Nephron progenitor cell (in vitro differentiated cells): ENCODE measurements around the gene PTPRK.

Experiments used
- DNase-seq: peaks from one replicate; pipeline ENCODE4 v3.0.0; 2021
- H3K27ac Mint-ChIP-seq: 2 replicates; pipeline ENCODE4 v1.8.0; 2021; ENCODE audit warnings: mild to moderate bottlenecking, moderate library complexity, mixed read lengths
- H3K27me3 Mint-ChIP-seq: 2 replicates; pipeline ENCODE4 v1.8.0; 2021; ENCODE audit warnings: mild to moderate bottlenecking, low read depth, mixed read lengths; ENCODE audit not compliant: poor library complexity
- H3K36me3 Mint-ChIP-seq: 2 replicates; pipeline ENCODE4 v1.8.0; 2021; ENCODE audit warnings: low read depth, mixed read lengths
- H3K4me1 Mint-ChIP-seq: 2 replicates; pipeline ENCODE4 v1.8.0; 2021; ENCODE audit warnings: mixed read lengths
- H3K4me3 Mint-ChIP-seq: 2 replicates; pipeline ENCODE4 v1.8.0; 2021; ENCODE audit warnings: mild to moderate bottlenecking, moderate library complexity, mixed read lengths
- H3K9me3 Mint-ChIP-seq: 2 replicates; pipeline ENCODE4 v1.8.0; 2021; ENCODE audit warnings: mild to moderate bottlenecking, moderate library complexity, mixed read lengths
- TF ChIP-seq, protein P1 (sequence below): fragments of 200-600 bp; sonication (generic); IDR thresholded peaks from 2 replicates; pipeline ENCODE4 v1.5.0; 2021; ENCODE audit warnings: antibody characterized with exemption

PTPRK gene

DNA sequence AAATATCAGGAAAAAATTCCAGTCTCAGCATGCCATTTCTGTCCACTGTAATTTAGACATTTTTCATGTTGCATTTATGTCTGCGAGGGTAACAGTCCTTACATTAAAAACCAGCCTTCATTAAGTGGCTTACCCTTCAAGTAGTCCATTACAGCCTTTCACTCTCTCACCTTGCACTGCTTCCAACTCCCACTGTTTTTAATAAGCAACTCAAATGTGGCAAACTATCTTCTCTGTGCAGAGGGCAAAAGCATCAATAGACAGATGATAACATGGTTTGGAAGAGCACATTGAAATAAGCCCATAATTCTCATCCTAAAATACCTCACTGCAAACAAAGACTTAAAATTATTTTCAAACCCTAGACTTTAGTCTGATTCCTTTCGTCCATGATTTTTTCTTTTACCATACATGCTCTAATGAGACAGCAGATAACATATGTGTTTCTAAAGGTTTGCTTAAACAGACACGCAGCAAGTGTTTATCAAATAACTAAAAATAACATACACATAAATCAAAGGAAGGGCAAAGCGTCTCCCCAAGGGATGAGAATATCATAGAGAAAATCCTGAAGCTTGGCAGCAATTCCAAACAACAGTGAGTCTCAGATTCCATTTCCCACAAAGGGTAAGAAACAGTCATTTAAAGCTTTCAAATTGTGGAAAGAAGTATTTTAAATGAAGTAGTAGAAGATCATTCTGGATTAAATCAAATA is 130.4 kb downstream of the PTPRK start:
- no peaks in the 10 kb centered on the region for H3K27me3 Mint-ChIP-seq
- no peaks in the 10 kb centered on the region for H3K4me1 Mint-ChIP-seq
- TF ChIP-seq, protein P1, sequence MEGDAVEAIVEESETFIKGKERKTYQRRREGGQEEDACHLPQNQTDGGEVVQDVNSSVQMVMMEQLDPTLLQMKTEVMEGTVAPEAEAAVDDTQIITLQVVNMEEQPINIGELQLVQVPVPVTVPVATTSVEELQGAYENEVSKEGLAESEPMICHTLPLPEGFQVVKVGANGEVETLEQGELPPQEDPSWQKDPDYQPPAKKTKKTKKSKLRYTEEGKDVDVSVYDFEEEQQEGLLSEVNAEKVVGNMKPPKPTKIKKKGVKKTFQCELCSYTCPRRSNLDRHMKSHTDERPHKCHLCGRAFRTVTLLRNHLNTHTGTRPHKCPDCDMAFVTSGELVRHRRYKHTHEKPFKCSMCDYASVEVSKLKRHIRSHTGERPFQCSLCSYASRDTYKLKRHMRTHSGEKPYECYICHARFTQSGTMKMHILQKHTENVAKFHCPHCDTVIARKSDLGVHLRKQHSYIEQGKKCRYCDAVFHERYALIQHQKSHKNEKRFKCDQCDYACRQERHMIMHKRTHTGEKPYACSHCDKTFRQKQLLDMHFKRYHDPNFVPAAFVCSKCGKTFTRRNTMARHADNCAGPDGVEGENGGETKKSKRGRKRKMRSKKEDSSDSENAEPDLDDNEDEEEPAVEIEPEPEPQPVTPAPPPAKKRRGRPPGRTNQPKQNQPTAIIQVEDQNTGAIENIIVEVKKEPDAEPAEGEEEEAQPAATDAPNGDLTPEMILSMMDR, result no peak
- no peaks in the 10 kb centered on the region for H3K9me3 Mint-ChIP-seq
- H3K27ac Mint-ChIP-seq, result no peak overlapping the region
- no peak overlapping the region for H3K4me3 Mint-ChIP-seq
- peaks cover 3% of the 10 kb centered on the region for H3K36me3 Mint-ChIP-seq
- DNase-seq, result no peak

DNA sequence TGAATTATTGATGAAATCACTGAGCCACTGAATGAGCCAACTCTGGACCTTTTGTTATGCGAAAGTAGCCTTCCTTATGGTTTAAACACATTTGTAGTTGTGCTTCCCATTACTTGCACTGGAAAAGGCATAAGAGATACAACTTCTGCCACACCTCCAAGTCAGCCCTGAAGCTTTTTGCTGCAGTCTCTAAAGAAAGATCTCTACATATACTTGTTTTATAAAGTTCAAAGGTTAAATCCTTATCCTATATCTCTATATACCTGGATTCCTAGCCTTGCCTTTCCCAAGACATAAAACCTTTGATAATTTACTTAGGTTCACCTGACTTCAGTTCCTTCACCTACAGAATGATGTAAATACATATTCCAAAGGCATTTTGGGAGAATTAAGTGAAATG is 132.0 kb downstream of the PTPRK start:
- Mint-ChIP-seq H3K27ac (no peak overlapping the region), H3K4me3 (no peak overlapping the region), H3K27me3 (no peaks in the 10 kb centered on the region), H3K36me3 (peaks cover 3% of the 10 kb centered on the region), H3K4me1 (no peaks in the 10 kb centered on the region), H3K9me3 (no peaks in the 10 kb centered on the region)
- TF ChIP-seq, protein P1, result no peak
- DNase-seq, result no peak

DNA sequence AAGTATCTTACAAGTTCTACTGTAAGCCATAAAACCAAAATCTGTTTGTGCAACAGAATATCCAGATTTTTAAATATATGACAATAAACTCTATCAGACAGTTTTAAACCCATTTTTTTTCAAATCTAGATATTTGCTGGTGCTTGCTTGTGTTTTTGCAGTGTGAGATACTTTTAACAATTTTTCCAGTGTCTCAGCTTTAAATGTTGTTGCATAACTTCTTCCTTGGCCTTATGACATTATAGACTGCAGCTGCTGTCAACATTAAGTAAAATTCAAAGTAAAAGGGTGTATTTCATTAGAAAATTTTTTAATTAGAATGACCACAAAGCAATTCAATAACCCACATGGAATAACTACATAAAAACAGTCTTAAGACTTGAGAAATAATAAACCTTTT is 139.5 kb downstream of the PTPRK start:
- Mint-ChIP-seq H3K27ac (no peak overlapping the region), H3K36me3 (peaks cover 35% of the 10 kb centered on the region)

DNA sequence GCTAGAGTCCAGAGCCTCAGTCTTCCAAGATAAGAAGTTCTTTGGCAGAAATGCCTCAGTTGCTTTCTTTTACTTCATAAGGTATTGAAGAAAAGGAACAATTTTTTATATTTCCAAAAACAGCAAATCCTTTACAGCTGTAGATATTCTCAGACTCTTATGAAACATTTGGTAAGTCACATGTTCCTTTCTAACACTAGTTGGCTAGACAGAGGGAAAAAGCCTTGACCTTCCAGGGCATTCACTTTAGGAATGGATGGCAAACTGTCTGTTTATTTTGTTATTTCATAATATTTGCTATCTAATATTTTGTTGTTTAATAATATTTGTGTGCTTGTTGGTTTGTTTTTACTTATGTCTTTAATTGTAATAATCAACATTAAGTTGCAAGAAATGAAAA is 140.8 kb downstream of the PTPRK start:
- H3K9me3 Mint-ChIP-seq, result peaks cover 42% of the 10 kb centered on the region
- H3K36me3 Mint-ChIP-seq, result peaks cover 48% of the 10 kb centered on the region
- no peaks in the 10 kb centered on the region for H3K27me3 Mint-ChIP-seq
- no peak for DNase-seq
- H3K27ac Mint-ChIP-seq, result no peak overlapping the region
- TF ChIP-seq, protein P1, result no peak
- H3K4me1 Mint-ChIP-seq, result no peaks in the 10 kb centered on the region
- no peak overlapping the region for H3K4me3 Mint-ChIP-seq

More for the DNA sequence above, 139.5 kb downstream of the PTPRK start:
- H3K9me3 Mint-ChIP-seq, result peaks cover 29% of the 10 kb centered on the region
- no peak for DNase-seq
- no peaks in the 10 kb centered on the region for H3K27me3 Mint-ChIP-seq
- TF ChIP-seq, protein P1, result no peak
- H3K4me3 Mint-ChIP-seq, result no peak overlapping the region
- H3K4me1 Mint-ChIP-seq, result no peaks in the 10 kb centered on the region

DNA sequence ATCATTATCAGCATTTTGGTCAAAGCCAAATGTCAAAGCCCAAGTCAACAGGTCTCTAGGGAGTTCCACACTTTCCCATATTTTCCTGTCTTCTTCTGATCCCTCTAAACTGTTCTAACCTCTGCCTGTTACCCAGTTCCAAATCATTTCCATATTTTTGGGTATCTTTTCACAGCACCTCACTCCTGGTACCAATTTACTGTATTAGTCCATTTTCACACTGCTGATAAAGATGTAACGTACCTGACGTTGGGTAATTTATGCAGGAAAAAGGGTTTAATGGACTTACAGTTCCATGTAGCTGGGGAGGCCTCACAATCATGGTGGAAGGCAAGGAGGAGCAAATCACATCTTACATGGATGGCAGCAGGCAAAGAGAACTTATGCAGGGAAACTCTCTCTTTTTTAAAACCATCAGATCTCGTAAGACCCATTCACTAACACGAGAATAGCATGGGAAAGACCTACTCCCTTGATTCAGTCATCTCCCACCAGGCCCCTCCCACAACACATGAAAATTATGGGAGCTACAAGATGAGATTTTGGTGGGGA is 143.4 kb downstream of the PTPRK start:
- Mint-ChIP-seq H3K36me3 (peaks cover 49% of the 10 kb centered on the region), H3K4me1 (no peaks in the 10 kb centered on the region), H3K27me3 (no peaks in the 10 kb centered on the region), H3K9me3 (peaks cover 47% of the 10 kb centered on the region), H3K27ac (no peak overlapping the region), H3K4me3 (no peak overlapping the region)
- DNase-seq, result no peak
- TF ChIP-seq, protein P1, result no peak

DNA sequence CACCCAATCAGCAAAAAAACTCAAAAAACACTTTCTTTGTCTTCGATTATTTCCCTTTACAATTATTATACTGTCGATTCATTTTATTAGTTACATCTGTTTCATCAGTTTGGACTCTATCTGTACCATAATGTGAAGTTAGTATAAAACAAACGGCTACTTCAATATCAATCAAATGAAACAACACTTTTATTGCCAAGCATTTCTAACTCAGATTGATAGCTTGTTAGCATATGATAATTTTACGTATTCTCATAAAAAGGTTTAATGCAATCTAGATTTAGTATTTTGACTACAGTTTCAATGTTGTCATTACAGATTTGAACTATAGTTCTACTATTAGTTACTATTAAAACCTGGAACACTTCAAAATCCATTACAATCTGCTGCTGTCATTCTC is 149.3 kb downstream of the PTPRK start:
- Mint-ChIP-seq H3K27ac (no peak overlapping the region), H3K36me3 (peaks cover 24% of the 10 kb centered on the region), H3K27me3 (no peaks in the 10 kb centered on the region), H3K4me3 (no peak overlapping the region), H3K4me1 (no peaks in the 10 kb centered on the region), H3K9me3 (peaks cover 21% of the 10 kb centered on the region)
- TF ChIP-seq, protein P1, result no peak
- no peak for DNase-seq
